Vagina (tissue), 2 donors: Measurements from ENCODE around the gene FAM181A. TPM values are rescaled to one million over a fixed set of nuclear protein-coding genes. Genes with fewer than 3 reads are reported as not detected.

Experiments used
- DNase-seq, 2 donors: peaks; one replicate each; pipeline ENCODE4 v3.0.0-alpha.2; 2017; ENCODE audit errors: extremely low spot score in 2 of 2
- H3K27ac ChIP-seq: fragments of 200-600 bp; sonication (generic); one replicate; pipeline ENCODE4 v1.5.1; 2019
- H3K27me3 ChIP-seq: fragments of 200-600 bp; sonication (generic); one replicate; pipeline ENCODE4 v1.5.1; 2019
- H3K36me3 ChIP-seq, 2 donors: fragments of 200-600 bp; sonication (generic); one replicate each; pipeline ENCODE4 v1.5.1; 2017 to 2019
- H3K4me1 ChIP-seq: fragments of 200-600 bp; sonication (generic); one replicate; pipeline ENCODE4 v1.5.1; 2019
- H3K4me3 ChIP-seq, 2 donors: fragments of 200-600 bp; sonication (generic); 1 replicate in 1 of 2; 2 replicates in 1 of 2; pipeline ENCODE4 v1.5.1; 2016 to 2019
- H3K9me3 ChIP-seq: fragments of 200-600 bp; sonication (generic); one replicate; pipeline ENCODE4 v1.5.1; 2019
- POLR2A ChIP-seq, 2 donors: fragments of 450-650 bp; IDR thresholded peaks; one replicate each; pipeline ENCODE4 v1.6.1; 2017; ENCODE audit warnings: antibody characterized with exemption in 2 of 2, mild to moderate bottlenecking in 2 of 2, moderate library complexity in 2 of 2
- POLR2AphosphoS5 ChIP-seq, 2 donors: sonication (generic); formaldehyde crosslinking; IDR thresholded peaks; one replicate each; pipeline ENCODE4 v1.9.0; 2017; ENCODE audit warnings: antibody characterized with exemption in 2 of 2, mild to moderate bottlenecking in 2 of 2, low read depth in 1 of 2; ENCODE audit not compliant: insufficient read depth in 1 of 2
- intact Hi-C: fragments of 100-400 bp; cut with DNase I; formaldehyde crosslinking; loops from one replicate; pipeline ENCODE4 v1.15.1; 2023
- total RNA-seq: library from RNA; depleted of rRNA; stranded (reverse); fragments of >200 nt; gene quantifications from one replicate; pipeline ENCODE4 v1.2.3, GENCODE V29; 2016
- TF ChIP-seq, protein P1 (sequence below), 3 experiments: fragments of 450-650 bp in 2 of 3; fragments of 200-600 bp in 1 of 3; sonication (generic) in 1 of 3; IDR thresholded peaks; one replicate each; pipeline ENCODE4 v1.5.1; 2017 to 2019; ENCODE audit warnings: antibody characterized with exemption in 3 of 3, mild to moderate bottlenecking in 2 of 3, moderate library complexity in 2 of 3

The FAM181A gene
- total RNA-seq, 1 donor from 2014 or later = not detected

DNA sequence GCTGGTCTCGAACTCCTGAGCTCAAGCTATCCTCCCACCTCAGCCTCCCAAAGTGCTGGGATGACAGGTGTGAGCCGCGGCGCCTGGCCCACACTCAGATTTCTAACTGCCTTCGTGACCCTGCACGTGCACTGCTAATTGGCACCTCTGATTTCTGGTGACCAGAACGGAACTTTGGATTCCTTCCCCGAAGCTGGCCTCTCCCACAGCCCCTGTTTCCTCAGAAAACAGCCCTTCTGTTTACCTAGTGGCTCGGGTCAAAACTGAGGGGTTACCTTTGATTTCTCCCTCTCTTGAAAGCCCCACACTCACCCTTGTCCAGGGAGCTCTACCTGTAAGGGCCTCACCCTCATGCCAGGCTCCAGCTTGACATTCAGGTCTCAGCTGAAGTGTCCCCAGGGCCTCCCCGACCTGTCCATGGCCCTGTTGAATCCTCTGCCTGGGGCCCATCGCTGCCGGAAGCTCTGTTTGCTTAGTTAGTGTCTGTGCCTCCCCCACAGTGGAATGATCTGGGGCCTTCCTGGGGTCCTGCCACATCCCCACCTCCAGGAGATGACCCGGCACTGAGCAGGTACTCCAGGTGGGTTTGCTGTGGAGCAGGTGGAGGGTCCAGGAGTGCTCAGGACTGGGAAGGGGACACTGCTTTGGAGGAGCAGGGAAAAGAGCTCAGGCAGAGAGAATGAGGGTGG is 24.4 kb upstream of the FAM181A start:
- TF ChIP-seq, protein P1, sequence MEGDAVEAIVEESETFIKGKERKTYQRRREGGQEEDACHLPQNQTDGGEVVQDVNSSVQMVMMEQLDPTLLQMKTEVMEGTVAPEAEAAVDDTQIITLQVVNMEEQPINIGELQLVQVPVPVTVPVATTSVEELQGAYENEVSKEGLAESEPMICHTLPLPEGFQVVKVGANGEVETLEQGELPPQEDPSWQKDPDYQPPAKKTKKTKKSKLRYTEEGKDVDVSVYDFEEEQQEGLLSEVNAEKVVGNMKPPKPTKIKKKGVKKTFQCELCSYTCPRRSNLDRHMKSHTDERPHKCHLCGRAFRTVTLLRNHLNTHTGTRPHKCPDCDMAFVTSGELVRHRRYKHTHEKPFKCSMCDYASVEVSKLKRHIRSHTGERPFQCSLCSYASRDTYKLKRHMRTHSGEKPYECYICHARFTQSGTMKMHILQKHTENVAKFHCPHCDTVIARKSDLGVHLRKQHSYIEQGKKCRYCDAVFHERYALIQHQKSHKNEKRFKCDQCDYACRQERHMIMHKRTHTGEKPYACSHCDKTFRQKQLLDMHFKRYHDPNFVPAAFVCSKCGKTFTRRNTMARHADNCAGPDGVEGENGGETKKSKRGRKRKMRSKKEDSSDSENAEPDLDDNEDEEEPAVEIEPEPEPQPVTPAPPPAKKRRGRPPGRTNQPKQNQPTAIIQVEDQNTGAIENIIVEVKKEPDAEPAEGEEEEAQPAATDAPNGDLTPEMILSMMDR (IDR thresholded peaks at IDR 0.05) = no peak
- TF ChIP-seq POLR2A (IDR thresholded peaks at IDR 0.05) = no peak
- no peak for TF ChIP-seq POLR2AphosphoS5 (IDR thresholded peaks at IDR 0.05; ENCODE audit: insufficient read depth in 1 of 2, low read depth in 1 of 2)
- intact Hi-C loops = loop anchor here (10.0 kb wide), 1 partner anchor 108 kb away; no protein-coding TSS in a partner anchor
- Histone ChIP-seq H3K27me3 (no peaks in the 10 kb centered on the region), H3K27ac (no peak overlapping the region), H3K4me3 (no peak overlapping the region), H3K4me1 (no peaks in the 10 kb centered on the region), H3K36me3 (no peaks in the 10 kb centered on the region), H3K9me3 (no peaks in the 10 kb centered on the region)
- no peak for DNase-seq

DNA sequence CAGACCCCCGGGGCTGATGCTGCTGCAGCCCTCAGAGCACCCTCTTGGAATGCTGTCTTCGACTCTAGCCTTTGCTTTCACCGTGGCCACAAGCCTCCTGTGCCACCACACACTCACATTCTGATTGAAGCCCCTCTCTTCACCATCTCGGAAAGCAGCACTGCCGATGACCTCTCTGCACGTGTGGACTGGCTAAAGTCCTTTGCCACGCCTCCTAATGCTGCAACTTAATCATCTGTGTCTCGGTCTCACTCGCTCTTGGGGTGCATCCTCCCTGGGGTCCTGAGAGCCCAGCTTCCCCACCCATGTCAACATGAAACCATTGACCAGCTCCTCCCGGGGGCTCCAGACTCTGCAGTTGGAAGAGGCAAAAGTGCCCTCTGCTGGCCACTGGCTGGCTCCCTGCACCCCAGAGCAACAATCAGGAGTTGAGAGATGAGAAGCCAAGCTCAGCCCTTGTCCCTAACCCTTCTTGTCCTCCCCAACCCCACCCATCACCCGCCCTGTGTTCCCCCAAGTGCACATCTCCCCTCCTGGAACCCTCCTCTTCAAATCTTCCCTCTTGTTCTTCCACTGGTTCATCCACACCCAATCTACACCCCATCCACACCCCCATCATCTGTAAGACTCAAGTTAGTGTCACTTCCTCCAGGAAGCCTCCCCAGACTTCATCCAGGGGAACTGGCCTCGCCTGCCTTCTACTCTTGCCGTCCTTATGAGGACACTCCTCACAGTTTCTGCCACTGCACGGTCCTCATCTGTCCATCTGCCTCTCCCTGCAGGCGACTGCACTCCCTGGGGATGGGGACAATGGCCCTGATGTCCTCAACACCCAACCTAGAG is 23.6 kb upstream of the FAM181A start:
- Histone ChIP-seq H3K9me3 (no peaks in the 10 kb centered on the region), H3K27me3 (no peaks in the 10 kb centered on the region), H3K27ac (no peak overlapping the region), H3K36me3 (no peaks in the 10 kb centered on the region), H3K4me1 (no peaks in the 10 kb centered on the region), H3K4me3 (no peak overlapping the region)
- intact Hi-C loops = loop anchor here (10.0 kb wide), 1 partner anchor 109 kb away; no protein-coding TSS in a partner anchor
- no peak for DNase-seq
- TF ChIP-seq, protein P1 (IDR thresholded peaks at IDR 0.05) = peak in 1 of 3 experiments; percentile 20
- TF ChIP-seq POLR2A (IDR thresholded peaks at IDR 0.05) (no peak), POLR2AphosphoS5 (IDR thresholded peaks at IDR 0.05; ENCODE audit: insufficient read depth in 1 of 2, low read depth in 1 of 2) (no peak)

DNA sequence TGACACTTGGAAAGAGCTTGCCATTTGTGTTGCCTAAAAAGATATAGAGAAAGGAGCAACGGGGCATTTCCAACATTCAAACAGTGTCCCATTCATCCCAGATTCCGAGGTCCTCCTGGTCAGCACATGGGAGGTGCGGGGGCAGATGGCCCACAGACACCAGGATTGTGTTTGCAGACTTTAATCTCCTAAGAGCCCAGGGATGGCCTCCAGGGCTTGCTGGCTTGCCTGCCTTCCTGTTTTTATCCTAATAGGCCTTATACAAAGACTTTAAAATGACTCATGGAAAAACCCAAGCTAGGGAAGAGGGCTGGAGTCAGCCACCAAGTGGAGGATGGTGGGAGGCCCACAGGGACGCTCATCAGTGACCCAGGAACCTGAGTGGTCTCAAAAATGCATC is 21.5 kb upstream of the FAM181A start:
- no peak overlapping the region for H3K27ac ChIP-seq
- no peak overlapping the region for H3K4me3 ChIP-seq
- H3K27me3 ChIP-seq = no peaks in the 10 kb centered on the region
- intact Hi-C loops = loop anchor here (10.0 kb wide), 1 partner anchor 111 kb away; no protein-coding TSS in a partner anchor
- H3K36me3 ChIP-seq = no peaks in the 10 kb centered on the region
- no peak for DNase-seq
- no peaks in the 10 kb centered on the region for H3K4me1 ChIP-seq
- TF ChIP-seq POLR2AphosphoS5 (IDR thresholded peaks at IDR 0.05; ENCODE audit: insufficient read depth in 1 of 2, low read depth in 1 of 2) (no peak), POLR2A (IDR thresholded peaks at IDR 0.05) (no peak)
- TF ChIP-seq, protein P1 (IDR thresholded peaks at IDR 0.05) = no peak
- no peaks in the 10 kb centered on the region for H3K9me3 ChIP-seq

DNA sequence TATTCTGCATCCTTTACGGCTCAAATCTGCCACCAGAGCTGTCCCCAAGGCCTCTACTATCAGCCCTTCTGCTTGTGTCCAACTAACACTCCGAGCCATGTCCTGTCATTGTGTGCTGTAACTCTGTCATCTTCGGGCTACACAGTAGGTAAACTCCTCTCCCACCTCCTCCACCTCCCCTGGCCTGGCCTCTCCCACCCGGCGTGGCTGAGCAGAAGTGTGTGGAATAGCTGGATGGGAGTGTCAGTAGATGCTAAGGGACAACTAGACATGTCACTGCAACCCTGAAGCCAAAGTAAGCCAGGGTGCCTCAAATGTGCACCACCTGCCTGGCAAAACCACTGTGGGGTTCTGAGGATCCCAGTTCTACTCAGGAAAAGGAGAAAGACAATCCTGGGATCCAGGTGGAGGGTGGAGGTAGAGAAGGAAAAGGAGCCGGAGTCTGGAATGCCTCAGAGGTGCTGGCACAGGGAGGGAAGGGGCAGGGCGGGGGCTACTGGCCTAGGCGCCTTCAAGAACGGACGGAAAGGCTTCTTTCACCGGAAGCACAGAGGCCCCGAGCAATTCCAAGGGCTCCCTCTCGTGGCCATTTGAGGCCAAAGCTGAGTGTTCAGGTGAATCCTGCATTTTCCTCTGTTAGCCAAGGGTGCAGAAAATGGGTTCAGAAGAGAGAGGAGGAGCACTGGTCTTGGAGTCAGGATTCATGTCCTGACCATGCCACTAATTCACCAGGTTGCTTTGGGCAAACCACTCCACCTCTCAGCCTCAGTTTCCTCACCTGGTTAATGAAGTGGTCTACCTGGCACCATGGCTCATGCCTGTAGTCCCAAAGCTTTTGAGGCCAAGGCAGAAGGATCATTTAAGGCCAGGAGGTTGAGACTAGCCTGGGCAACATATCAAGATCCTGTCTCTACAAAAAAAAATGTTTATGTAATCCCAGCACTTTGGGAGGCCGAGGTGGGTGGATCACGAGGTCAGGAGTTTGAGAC is 20.5 kb upstream of the FAM181A start:
- no peaks in the 10 kb centered on the region for H3K27me3 ChIP-seq
- no peak overlapping the region for H3K4me3 ChIP-seq
- H3K27ac ChIP-seq = no peak overlapping the region
- H3K36me3 ChIP-seq = no peaks in the 10 kb centered on the region
- no peak for DNase-seq
- intact Hi-C loops = loop anchor here (10.0 kb wide), 1 partner anchor 112 kb away; no protein-coding TSS in a partner anchor
- no peak for TF ChIP-seq POLR2A (IDR thresholded peaks at IDR 0.05)
- no peak for TF ChIP-seq POLR2AphosphoS5 (IDR thresholded peaks at IDR 0.05; ENCODE audit: insufficient read depth in 1 of 2, low read depth in 1 of 2)
- TF ChIP-seq, protein P1 (IDR thresholded peaks at IDR 0.05) = peak in 2 of 3 experiments; percentile 43 to 57
- H3K4me1 ChIP-seq = no peaks in the 10 kb centered on the region
- no peaks in the 10 kb centered on the region for H3K9me3 ChIP-seq
